ENCODE measurements around the gene CNTNAP1. TPM values are rescaled to one million over a fixed set of nuclear protein-coding genes. Genes with fewer than 3 reads are reported as not detected.
"Not testable (repeated sequence)": the region's sequence is repeated elsewhere in the genome, so short reads cannot be mapped to it uniquely, and the experiment has no call there.

CNTNAP1 gene
- total RNA-seq, 2 donors from 2014 or later = 0.53 to 1.3 TPM

DNA sequence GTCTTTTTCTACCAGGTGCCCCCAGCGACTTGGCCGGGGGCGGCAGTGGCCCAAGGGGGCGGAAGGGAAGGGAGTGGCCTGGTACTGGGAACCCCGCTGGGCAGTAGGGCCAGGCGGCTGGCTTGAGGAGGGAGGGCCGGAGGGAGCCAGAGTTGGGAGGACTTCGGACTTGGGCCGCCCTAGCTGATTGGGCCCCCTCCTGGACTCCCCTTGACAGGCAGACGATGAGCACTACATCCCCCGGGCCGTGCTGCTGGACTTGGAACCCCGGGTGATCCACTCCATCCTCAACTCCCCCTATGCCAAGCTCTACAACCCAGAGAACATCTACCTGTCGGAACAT lies 22.4 kb upstream of the CNTNAP1 start:
- H3K9me3 Mint-ChIP-seq; ATAC-seq (replicated peaks in 1 of 2); DNase-seq; H3K27ac Mint-ChIP-seq; H3K36me3 Mint-ChIP-seq (ENCODE audit: insufficient read depth in 2 of 2): not testable (repeated sequence)
- H3K4me1 Mint-ChIP-seq (ENCODE audit: low read depth) = peaks cover 32% of the 10 kb centered on the region
- peaks cover 15% of the 10 kb centered on the region for H3K27me3 Mint-ChIP-seq (ENCODE audit: low read depth)
- H3K4me3 Mint-ChIP-seq = peak overlapping the region; percentile 94 to 95

DNA sequence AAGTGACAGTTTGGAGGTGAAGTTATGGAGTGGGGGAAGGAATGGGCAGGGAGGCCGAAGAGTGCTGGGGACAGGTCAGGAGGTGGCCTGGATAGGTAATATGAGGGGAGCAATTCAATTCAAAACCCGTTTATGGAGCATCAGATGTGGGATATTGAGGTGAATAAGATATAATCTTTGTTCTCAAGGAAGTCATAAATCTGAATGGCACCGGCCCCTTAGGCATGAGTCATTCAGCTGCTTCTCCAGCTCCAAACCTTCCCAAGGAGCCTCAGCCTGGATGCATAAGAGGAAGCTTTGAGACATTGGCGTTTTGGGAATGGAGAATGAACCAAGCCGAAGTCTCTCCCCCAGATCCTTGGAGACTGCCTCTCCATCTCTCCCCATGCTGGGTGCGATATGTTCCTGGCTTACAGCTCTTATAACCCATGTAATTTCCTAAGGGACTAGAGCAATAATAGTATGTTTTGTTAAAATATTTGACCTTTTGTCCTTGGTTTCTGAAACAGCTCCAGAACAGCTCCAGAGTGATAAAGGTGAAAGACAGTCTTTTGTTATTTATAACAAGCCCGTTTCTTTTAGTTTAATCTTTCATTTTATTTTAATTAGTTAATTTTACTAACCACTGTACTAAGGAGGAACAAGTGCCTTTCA lies 21.5 kb upstream of the CNTNAP1 start:
- Mint-ChIP-seq H3K4me3 (no peak overlapping the region), H3K4me1 (ENCODE audit: low read depth) (peaks cover 25% of the 10 kb centered on the region), H3K36me3 (ENCODE audit: insufficient read depth in 2 of 2) (no peaks in the 10 kb centered on the region), H3K9me3 (peaks cover 0 to 5% of the 10 kb centered on the region in 2 donors), H3K27ac (no peak overlapping the region), H3K27me3 (ENCODE audit: low read depth) (peaks cover 5% of the 10 kb centered on the region)
- DNase-seq = no peak
- ATAC-seq (replicated peaks in 1 of 2) = no peak

DNA sequence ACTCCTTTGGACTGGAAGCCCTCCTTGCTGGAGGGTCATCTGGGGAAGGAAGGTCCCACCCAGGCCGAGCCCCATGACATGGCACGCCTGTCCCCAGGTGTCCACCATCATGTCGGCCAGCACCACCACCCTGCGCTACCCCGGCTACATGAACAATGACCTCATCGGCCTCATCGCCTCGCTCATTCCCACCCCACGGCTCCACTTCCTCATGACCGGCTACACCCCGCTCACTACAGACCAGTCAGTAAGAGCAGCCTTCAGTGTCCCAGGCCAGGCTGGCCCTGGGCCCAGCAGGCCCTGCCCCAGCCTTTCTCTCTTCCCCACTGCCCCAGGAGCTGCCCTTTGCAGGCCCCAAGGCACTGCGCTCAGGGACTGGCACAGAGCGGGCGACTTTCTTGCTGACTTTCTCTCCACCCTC lies 16.7 kb upstream of the CNTNAP1 start:
- no peak for DNase-seq
- no peak for ATAC-seq (replicated peaks in 1 of 2)
- Mint-ChIP-seq H3K4me3 (no peak overlapping the region), H3K4me1 (ENCODE audit: low read depth) (peaks cover 5% of the 10 kb centered on the region), H3K9me3 (no peaks in the 10 kb centered on the region), H3K27ac (no peak overlapping the region), H3K27me3 (ENCODE audit: low read depth) (peaks cover 14% of the 10 kb centered on the region), H3K36me3 (ENCODE audit: insufficient read depth in 2 of 2) (no peaks in the 10 kb centered on the region)

DNA sequence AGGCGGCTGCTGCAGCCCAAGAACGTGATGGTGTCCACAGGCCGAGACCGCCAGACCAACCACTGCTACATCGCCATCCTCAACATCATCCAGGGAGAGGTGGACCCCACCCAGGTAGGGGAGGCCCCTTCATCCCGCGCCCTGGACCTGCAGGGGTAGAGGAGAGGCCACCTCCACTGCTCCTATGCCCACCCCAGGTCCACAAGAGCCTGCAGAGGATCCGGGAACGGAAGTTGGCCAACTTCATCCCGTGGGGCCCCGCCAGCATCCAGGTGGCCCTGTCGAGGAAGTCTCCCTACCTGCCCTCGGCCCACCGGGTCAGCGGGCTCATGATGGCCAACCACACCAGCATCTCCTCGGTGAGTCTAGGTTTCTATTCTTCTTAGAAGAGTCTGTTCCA lies 16.2 kb upstream of the CNTNAP1 start:
- not testable (repeated sequence) for H3K9me3 Mint-ChIP-seq; ATAC-seq (replicated peaks in 1 of 2); H3K27ac Mint-ChIP-seq; H3K36me3 Mint-ChIP-seq (ENCODE audit: insufficient read depth in 2 of 2); DNase-seq; H3K4me3 Mint-ChIP-seq; H3K4me1 Mint-ChIP-seq (ENCODE audit: low read depth)
- peaks cover 19% of the 10 kb centered on the region for H3K27me3 Mint-ChIP-seq (ENCODE audit: low read depth)

DNA sequence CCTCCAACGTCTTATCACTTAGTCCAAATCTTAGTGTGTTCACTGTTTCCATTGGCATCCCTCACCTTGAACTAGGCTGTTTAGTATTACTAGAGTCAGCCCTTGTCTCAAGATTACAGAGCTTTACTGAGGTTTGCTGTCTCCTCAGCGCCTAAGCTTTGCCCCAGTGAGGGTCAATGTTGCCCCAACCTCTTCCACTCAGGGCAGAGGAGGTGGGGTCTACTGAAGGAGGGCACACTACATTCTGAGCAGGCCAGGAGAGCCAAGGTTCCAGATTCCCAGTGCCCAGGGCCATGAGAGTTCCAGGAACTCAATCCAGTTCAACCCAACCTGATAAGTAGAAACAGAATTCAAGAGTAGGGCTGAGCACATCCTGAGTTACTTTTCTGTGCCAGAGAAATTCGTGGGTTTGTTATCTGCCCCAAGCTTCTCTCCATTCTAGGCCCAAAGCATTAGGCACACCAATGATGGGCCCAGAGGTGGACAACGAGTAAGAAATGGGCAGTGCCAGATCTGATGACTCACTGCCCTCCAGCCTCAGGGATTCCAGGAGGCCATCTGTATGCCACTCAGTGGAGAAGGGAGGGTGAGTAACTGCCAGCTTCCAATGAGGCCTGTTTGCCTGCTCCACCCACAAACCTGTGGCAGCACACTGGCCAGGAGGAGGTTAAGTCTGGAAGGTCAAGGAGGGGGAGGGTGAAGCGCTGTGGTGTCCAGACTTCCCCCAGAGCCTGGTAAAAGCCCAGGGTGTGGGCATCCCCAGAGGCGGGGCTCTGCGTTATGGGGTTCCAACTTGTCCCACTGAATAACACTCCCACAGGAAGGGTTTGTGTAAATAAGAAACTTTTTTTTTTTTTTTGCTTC lies 15.0 kb upstream of the CNTNAP1 start:
- peaks cover 12% of the 10 kb centered on the region for H3K4me1 Mint-ChIP-seq (ENCODE audit: low read depth)
- no peak for DNase-seq
- H3K9me3 Mint-ChIP-seq = no peaks in the 10 kb centered on the region
- H3K27ac Mint-ChIP-seq = no peak overlapping the region
- peaks cover 29% of the 10 kb centered on the region for H3K27me3 Mint-ChIP-seq (ENCODE audit: low read depth)
- no peak overlapping the region for H3K4me3 Mint-ChIP-seq
- no peak for ATAC-seq (replicated peaks in 1 of 2)
- H3K36me3 Mint-ChIP-seq (ENCODE audit: insufficient read depth in 2 of 2) = no peaks in the 10 kb centered on the region

DNA sequence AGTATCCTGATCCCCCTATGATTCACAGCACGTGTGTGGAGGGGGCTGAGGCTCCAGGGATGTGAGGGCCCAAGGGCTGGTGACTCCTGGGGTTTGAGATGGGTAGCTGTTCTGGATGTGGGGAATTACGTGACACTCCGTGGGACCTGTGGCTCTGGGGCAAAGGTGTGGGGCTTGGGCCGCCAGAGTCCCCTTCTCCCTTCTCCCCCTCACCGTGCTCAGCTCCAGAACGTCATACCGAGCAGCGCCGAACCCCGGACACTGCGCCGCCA lies 12.7 kb upstream of the CNTNAP1 start:
- Mint-ChIP-seq H3K27me3 (ENCODE audit: low read depth) (peaks cover 46% of the 10 kb centered on the region), H3K36me3 (ENCODE audit: insufficient read depth in 2 of 2) (no peaks in the 10 kb centered on the region), H3K4me1 (ENCODE audit: low read depth) (peaks cover 19% of the 10 kb centered on the region), H3K9me3 (no peaks in the 10 kb centered on the region), H3K4me3 (peak overlapping the region in 1 of 2 donors; percentile 37), H3K27ac (no peak overlapping the region)
- ATAC-seq (replicated peaks in 1 of 2) = no peak
- no peak for DNase-seq

DNA sequence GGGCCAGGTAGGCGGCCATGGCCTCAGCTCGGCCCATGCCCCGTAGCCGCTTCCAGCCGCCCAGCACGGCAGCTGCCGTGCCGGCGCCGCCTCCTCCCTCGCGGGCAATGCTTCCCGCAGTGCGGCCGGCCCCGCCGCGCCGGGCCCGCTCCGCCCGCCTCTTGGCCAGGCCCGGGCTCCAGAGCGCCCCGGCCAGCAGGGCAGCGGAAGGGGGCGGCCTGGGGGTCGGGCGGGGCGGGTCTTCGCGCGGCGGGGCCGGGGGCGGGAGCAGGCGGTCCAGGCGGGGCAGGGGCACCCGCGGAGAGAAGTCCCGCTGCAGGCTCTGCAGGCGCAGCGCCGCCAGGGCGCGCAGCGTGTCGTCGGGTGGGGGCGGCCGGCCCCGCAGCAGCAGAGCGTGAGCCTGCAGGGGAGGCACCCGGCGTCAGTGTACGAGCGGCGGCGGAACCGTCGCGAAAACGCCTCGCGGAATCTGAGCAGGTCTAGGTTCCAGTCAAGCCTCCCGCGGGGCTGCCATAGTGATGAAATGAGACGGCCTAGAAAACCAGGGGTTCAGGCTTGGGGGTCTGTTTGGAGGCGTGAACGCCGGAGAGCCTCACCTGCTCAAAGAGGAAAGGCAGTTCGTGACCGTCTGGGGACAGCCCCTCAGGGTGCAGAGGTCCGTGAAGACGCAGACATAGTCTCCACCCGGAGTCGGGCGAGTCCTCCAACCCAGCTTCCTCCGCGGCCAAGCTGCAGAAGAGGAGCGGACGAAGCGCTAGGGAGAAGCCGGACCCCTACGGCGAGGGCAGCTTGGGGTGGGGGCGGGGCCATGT lies 12.1 kb upstream of the CNTNAP1 start:
- no peaks in the 10 kb centered on the region for H3K36me3 Mint-ChIP-seq (ENCODE audit: insufficient read depth in 2 of 2)
- peaks cover 22% of the 10 kb centered on the region for H3K4me1 Mint-ChIP-seq (ENCODE audit: low read depth)
- no peak overlapping the region for H3K27ac Mint-ChIP-seq
- peak; percentile 69 to 78 for ATAC-seq (replicated peaks in 1 of 2)
- peak overlapping the region; percentile 85 to 86 for H3K4me3 Mint-ChIP-seq
- peaks cover 51% of the 10 kb centered on the region for H3K27me3 Mint-ChIP-seq (ENCODE audit: low read depth)
- DNase-seq = peak; percentile 49 to 59
- no peaks in the 10 kb centered on the region for H3K9me3 Mint-ChIP-seq

DNA sequence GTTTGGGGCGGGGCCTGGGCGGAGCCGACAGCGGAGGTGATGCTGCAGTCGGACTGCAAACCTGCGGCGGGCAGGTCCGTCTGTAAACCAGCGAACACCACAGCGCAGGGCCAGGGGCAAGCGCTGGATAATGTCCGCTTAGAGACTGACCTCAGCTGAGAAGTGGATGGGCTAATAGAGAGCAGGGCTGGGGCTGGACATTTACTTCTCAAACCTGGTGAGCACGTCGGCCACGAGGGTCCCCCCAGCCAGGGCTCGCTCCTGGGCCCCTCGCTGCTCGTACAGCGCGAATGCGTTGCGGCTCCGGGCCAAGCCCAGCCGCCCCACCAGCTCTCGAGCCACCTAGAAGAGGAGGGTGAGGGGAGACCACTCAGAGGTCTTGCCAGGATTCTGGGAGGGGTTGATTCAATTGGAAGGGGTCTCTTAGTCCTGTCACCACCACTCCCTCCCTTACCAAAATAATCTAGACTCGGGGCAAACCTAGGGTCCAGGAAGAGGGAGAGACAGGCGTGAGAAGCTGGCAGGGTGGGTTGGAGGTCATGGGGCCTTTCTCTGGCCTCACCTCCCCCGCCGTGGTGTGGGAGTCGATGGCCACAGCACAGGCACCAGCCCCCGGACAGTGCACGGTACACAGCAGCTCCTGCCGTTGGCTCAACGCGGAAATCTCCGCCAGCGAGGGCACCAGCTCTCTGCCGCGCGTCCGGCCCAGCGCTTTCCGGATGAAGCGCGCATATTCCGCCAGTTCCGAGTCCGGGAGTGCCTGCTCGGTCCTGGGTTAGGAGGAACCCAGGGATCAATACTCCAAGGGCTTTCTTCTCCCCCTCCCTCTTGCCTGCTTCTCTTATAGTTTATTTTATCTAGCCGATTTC lies 11.3 kb upstream of the CNTNAP1 start:
- peaks cover 52% of the 10 kb centered on the region for H3K27me3 Mint-ChIP-seq (ENCODE audit: low read depth)
- ATAC-seq (replicated peaks in 1 of 2) = no peak
- H3K4me1 Mint-ChIP-seq (ENCODE audit: low read depth) = peaks cover 22% of the 10 kb centered on the region
- DNase-seq = no peak
- H3K27ac Mint-ChIP-seq = no peak overlapping the region
- no peaks in the 10 kb centered on the region for H3K9me3 Mint-ChIP-seq
- peak overlapping the region; percentile 85 to 86 for H3K4me3 Mint-ChIP-seq
- H3K36me3 Mint-ChIP-seq (ENCODE audit: insufficient read depth in 2 of 2) = no peaks in the 10 kb centered on the region

DNA sequence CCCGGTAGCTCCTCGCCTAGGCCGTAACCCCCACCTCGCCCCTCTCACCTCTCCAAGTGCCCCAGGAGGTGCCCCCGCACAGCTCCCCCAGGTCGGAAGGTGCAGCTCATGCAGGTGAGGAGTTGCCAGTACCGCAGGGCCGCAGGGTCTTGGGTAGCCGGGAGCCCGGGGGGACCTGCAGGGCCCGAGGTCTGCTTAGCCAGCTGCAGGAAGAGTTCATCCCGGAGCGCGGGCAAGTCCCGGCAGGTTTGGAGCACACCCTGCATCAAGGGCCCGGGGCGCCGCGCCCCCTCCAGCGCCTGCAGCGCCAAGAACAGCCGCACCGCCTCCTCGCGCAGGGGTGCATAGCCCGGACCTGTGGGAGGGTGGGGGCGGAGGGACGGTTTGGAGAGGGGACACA lies 10.3 kb upstream of the CNTNAP1 start:
- Mint-ChIP-seq H3K9me3 (no peaks in the 10 kb centered on the region), H3K27ac (no peak overlapping the region), H3K36me3 (ENCODE audit: insufficient read depth in 2 of 2) (peaks cover 0 to 1% of the 10 kb centered on the region in 2 donors), H3K27me3 (ENCODE audit: low read depth) (peaks cover 52% of the 10 kb centered on the region), H3K4me3 (peak overlapping the region in 1 of 2 donors; percentile 63), H3K4me1 (ENCODE audit: low read depth) (peaks cover 25% of the 10 kb centered on the region)
- DNase-seq = no peak
- no peak for ATAC-seq (replicated peaks in 1 of 2)

DNA sequence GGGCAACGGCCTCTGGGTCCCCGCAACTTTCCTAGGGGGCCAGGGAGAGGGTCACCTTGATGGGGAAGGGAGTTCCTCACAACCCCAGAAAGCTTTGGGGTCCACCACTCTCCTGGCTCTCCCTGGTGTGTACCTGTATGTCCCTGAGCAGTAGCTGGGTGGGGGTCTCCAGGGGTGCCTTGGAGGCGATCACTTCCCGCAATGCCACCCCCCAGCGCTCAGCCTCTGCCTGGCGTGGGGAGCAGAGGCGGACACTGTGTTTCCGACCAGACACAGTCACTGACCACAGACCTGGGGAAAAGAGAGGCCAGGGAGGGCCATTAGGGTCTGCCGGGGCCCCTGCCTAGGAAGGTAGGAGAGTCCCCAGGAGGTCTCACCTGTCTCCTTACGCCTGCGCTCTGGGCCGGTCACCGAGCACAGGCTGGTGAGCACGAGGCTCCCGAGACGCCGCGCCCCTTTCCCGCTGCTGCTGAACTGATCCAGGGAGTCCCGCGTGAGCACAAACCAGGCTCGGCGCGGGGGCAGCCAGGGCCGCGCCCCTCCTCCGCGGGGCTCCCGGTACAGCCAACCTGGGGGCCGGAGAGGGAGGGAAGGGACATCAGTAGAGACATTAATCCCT lies 9.0 kb upstream of the CNTNAP1 start:
- Mint-ChIP-seq H3K36me3 (ENCODE audit: insufficient read depth in 2 of 2) (peaks cover 0 to 1% of the 10 kb centered on the region in 2 donors), H3K4me3 (no peak overlapping the region), H3K27me3 (ENCODE audit: low read depth) (peaks cover 52% of the 10 kb centered on the region), H3K4me1 (ENCODE audit: low read depth) (peaks cover 37% of the 10 kb centered on the region), H3K9me3 (no peaks in the 10 kb centered on the region), H3K27ac (no peak overlapping the region)
- DNase-seq (no peak), ATAC-seq (replicated peaks in 1 of 2) (no peak)

DNA sequence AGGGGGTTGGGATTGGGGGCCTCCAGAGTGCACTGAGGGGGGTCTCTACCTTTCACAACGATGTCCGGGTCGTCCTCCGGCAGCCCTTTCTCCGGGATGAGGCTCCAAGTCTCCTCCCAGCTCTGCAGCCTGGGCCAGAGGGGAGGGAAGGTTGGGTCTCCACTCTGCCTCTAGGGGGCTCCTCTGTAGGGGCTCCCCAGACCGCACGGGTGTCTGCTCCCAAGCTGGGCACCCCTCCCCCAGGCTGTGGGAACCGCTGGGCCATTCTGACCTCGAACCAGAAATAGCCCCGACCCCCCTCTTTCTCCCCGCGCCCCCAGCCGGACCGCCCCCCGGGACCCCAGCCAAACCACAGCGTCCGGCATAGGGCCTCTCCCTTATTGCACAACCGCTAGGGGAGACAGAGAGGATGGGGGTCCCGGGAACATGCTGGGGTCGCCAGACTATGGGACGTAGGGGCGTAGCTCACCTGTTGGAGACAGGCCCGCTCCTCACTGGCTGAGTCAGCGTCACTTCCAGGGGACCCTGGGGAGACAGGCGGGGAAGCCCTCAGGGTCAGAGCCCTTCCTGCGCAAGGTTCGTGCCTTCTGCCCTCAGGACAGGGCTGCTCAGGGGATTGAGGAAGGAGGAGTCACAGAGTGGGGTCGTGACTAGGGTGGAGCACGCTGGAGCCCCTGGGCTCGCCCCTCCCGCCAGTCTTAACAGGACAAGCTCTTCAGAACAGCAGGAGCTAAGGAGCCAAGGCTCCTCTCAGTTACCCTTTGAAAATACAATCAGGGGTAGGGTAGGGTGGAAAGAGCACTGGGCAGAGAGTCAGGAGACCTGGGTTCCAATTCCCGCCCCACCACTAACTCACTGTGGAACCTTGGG lies 8.2 kb upstream of the CNTNAP1 start:
- H3K36me3 Mint-ChIP-seq (ENCODE audit: insufficient read depth in 2 of 2) = peaks cover 0 to 1% of the 10 kb centered on the region in 2 donors
- DNase-seq = peak in 1 of 2 donors; percentile 42
- H3K4me3 Mint-ChIP-seq = peak overlapping the region; percentile 12 to 25
- H3K27ac Mint-ChIP-seq = no peak overlapping the region
- H3K27me3 Mint-ChIP-seq (ENCODE audit: low read depth) = peaks cover 49% of the 10 kb centered on the region
- H3K9me3 Mint-ChIP-seq = no peaks in the 10 kb centered on the region
- ATAC-seq (replicated peaks in 1 of 2) = no peak
- peaks cover 40% of the 10 kb centered on the region for H3K4me1 Mint-ChIP-seq (ENCODE audit: low read depth)

Data from activated T-cell treated with anti-CD3 and anti-CD28 coated beads, Interleukin-2, amount 50 U/mL, for 72 hours (primary cell).